Thyroid gland (tissue), 4 donors: ENCODE measurements around the gene HSD17B1.

Experiments used
- CTCF ChIP-seq, 6 experiments: fragments of 200-600 bp in 3 of 6; fragments of 450-650 bp in 3 of 6; sonication (generic) in 3 of 6; IDR thresholded peaks; one replicate each; pipeline ENCODE4 v1.5.1; 2016 to 2019; ENCODE audit warnings: antibody characterized with exemption in 6 of 6, mild to moderate bottlenecking in 2 of 6, inconsistent platforms in 1 of 6, moderate library complexity in 1 of 6
- POLR2A ChIP-seq, 2 donors: fragments of 450-650 bp; IDR thresholded peaks; one replicate each; pipeline ENCODE4 v1.6.1; 2017; ENCODE audit warnings: antibody characterized with exemption in 2 of 2, mild to moderate bottlenecking in 2 of 2, moderate library complexity in 1 of 2

GRCh38 chr17:42573095-42573494 is 20.4 kb downstream of the HSD17B1 start:
- TF ChIP-seq CTCF (IDR thresholded peaks at IDR 0.05) (no peak), POLR2A (IDR thresholded peaks at IDR 0.05) (no peak)
